ENCODE measurements around the gene NFIL3.
"Not testable (repeated sequence)": the region's sequence is repeated elsewhere in the genome, so short reads cannot be mapped to it uniquely, and the experiment has no call there.

The NFIL3 gene

GRCh38 chr9:91395106-91395552 is 28.5 kb downstream of the NFIL3 start:
- DNase-seq (ENCODE audit: low read depth) = no peak

GRCh38 chr9:91393826-91394225 is 29.8 kb downstream of the NFIL3 start:
- no peak for DNase-seq (ENCODE audit: low read depth)

- no peak for DNase-seq (ENCODE audit: low read depth)
These were observed 31.2 kb downstream of the NFIL3 start for GRCh38 chr9:91392435-91392834.

DNA sequence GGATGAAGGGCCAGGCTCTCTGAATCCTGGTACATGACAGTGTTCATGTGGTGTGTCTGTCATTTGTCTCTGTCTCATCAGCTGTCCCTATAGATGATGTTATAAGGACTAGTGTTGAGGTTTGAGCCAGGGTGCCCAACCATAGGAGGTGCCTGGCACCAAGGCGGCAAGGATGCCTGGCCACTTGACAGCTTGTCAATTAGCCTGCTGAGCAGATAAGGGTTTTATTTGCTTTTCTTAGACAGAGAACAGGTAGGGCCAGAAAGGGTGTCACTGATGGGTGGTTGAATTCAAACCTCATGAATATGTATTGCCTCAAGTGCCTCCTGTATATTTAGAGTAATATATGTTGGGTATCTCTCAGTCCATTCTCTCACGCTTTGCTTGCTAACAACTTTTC is 31.8 kb downstream of the NFIL3 start:
- DNase-seq (ENCODE audit: low read depth) = no peak

DNA sequence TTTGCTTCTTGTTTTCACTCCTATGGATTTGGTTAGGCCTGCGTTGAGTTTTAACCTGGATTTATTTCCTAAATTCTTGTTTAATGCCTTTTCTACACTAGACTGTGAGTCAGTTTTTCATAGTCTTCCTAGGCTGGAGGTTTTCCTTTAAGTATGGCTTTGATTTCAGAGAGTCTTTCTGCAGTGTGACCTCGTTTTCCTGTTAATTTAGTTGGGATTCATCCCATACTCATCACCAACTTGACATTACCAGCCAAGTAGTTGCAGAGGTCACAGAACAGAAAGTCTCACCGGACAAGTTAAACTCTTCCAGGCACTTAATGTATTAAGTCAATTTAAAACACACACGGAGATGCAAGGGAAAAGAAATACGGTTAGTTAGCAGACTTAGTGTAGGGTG is 32.2 kb downstream of the NFIL3 start:
- DNase-seq (ENCODE audit: low read depth) = no peak

DNA sequence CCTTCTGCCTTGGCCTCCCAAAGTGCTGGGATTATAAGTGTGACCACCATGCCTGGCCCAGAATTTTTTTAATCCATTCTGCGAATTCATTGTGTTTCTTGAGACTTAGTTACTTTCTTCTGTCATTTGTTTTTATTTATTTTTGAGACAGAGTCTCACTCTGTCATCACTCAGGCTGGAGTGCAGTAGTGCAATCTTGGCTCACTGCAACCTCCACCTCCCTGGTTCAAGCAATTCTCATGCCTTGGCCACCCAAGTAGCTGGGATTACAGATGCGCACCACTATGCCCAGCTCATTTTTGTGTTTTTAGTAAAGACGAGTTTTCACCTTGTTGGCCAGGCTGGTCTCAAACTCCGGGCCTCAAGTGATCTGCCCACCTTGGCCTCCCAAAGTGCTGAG is 33.9 kb downstream of the NFIL3 start:
- not testable (repeated sequence) for DNase-seq (ENCODE audit: low read depth)

GRCh38 chr9:91386765-91387164 is 36.9 kb downstream of the NFIL3 start:
- no peak for DNase-seq (ENCODE audit: low read depth)

DNA sequence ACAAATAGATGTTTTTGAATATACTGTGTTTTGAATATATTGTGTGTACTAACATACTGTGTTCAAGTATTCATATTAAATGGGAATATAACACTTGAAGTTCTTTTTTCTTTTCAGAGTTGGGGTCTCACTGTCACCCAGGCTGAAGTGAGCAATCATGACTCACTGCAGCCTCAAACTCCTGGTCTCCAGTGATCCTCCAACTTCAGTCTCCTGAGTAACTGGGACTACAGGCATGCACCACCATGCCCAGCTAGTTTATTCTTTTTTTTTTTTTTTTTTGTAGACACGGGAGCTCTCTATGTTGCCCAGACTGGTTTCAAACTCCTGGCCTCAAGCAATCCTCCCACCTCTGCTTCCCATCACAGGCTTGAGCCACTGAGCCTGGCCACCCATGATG is 38.7 kb downstream of the NFIL3 start:
- DNase-seq (ENCODE audit: low read depth) = no peak

DNA sequence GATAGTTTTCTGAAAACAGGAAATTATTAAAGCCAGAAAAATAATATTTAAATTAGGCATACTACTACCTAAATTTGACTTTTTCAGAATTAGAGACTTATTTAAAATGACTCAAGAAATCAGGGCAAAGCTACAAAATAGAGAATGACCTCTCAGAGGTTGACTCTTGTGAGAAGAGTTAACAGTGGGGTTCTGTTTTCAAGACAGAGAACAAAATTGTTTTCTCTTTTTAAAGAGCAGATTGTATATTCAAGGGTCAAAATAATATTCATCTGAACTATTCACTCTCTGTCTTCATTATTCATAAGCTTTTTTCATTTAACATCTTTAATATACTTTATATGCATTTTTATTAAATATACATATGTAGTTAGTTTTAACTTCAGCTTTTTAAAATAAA is 40.1 kb downstream of the NFIL3 start:
- DNase-seq (ENCODE audit: low read depth) = no peak

- DNase-seq (ENCODE audit: low read depth) = no peak
These were observed 41.3 kb downstream of the NFIL3 start for GRCh38 chr9:91382298-91382697.

GRCh38 chr9:91379426-91379825 is 44.2 kb downstream of the NFIL3 start:
- no peak for DNase-seq (ENCODE audit: low read depth)

- DNase-seq (ENCODE audit: low read depth) = peak; percentile 57
These were observed 44.9 kb downstream of the NFIL3 start for GRCh38 chr9:91378695-91379127.

GRCh38 chr9:91378054-91378453 is 45.6 kb downstream of the NFIL3 start:
- DNase-seq (ENCODE audit: low read depth) = not testable (repeated sequence)

DNA sequence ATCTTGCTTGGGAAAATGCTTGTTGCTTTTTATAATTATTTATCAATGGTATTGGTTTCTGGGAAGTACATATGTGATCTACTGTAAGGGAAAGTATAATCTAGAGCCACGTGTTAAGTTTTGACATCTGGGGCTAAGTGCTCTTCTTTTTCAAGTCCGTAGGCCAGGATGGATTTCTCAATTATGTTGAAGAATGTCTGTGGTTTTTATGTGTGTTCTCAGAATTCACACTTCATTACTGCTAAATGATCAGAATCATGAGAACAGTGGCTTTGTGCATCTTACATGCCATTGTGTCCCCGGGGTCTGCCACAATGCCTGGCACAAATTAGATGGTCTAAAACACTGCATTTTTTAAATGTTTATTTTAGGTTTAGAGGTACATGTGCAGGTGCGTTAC is 47.4 kb downstream of the NFIL3 start:
- DNase-seq (ENCODE audit: low read depth) = no peak

DNA sequence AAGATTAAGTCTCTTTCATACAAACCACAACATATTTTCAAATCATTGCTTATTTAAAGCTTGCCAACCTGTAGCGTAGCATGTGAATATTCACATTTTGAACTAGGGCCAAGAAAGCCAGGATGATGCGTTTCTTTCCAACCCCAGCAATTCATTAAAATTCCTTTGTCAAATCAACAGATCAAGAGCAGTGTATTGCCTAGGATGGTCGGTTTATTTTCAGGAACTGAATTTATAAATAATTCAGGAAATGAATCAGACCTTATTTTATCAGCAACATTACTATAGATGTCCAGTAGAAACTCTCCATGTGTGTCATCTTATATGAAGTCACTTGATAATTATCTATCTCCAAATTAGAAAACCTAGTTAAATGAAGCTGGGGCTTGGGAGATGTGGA is 48.7 kb downstream of the NFIL3 start:
- DNase-seq (ENCODE audit: low read depth) = peak; percentile 45

DNA sequence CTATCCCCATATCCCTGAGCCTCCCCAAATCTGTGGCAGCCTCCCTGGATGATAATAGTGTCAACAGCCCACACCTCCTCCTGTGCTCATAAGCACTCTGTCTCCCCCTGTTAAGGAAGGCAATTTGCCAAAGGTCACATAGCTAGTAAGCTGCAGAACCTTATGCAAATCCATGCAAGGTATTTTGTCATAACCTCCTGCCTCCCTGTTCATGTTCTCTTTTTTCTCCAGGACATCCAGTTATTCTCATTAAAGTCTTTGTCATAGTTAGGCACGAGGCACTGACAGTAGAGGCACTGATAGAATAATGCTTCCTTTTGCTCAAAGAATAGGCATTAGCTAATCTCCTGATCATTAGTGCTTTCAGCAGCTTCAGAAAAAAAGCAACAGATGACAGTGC is 51.7 kb downstream of the NFIL3 start:
- no peak for DNase-seq (ENCODE audit: low read depth)

GRCh38 chr9:91370006-91370405 is 53.6 kb downstream of the NFIL3 start:
- DNase-seq (ENCODE audit: low read depth) = not testable (repeated sequence)

GRCh38 chr9:91364702-91365101 is 58.9 kb downstream of the NFIL3 start:
- no peak for DNase-seq (ENCODE audit: low read depth)

DNA sequence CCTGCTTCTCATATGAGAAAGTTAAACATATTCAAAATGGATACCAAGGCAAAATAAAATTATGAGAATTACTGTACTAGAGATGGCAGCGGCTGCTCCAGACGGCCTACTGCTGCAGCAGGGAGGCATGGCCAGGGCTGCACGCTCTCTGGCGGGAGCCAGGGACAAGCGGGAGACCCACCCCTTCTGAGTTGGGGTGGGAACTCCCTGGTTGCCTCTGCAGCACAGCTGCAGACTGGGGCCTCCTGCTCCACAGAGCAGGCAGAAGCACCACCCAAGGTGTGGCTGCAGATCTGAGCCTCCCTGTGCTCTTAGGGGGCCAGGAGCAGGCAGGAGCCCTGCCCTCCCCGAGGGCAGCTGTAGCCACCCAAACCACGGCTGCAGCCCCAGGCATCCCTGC is 59.6 kb downstream of the NFIL3 start:
- DNase-seq (ENCODE audit: low read depth) = no peak

DNA sequence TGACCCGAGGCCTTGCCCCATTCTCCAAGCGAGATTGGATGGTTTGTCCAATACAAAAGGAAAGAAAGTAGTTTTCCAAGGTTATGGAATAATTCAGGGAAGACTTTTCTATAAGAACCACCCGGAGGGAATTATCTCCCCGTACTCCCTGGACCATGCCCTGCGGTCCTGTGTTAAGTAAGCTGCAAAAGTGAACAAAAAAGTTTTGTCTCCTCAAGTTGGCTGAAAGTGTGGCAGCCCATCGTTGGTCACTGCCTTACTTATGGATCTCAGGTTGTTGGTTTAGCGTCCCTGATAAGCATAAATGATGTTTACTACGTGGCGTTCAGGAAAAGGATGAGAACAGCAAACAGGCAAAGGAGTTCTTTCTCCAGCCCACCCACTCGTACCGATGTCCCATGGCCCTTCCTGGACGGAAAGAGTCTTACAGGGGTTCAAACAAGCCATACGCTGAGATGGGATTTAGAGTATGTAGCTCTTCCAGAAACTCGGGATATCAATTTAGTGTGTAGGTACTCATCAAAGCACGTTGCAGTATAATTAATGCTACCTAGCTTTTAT is 61.5 kb downstream of the NFIL3 start:
- no peak for DNase-seq (ENCODE audit: low read depth)

GRCh38 chr9:91361291-91362050 is 62.2 kb downstream of the NFIL3 start, which contains the start of gene AUH:
AUH (minus strand) TSS chr9:91361918; CDS start chr9:91361889, 29 bp downstream.
- no peak for DNase-seq (ENCODE audit: low read depth)

DNA sequence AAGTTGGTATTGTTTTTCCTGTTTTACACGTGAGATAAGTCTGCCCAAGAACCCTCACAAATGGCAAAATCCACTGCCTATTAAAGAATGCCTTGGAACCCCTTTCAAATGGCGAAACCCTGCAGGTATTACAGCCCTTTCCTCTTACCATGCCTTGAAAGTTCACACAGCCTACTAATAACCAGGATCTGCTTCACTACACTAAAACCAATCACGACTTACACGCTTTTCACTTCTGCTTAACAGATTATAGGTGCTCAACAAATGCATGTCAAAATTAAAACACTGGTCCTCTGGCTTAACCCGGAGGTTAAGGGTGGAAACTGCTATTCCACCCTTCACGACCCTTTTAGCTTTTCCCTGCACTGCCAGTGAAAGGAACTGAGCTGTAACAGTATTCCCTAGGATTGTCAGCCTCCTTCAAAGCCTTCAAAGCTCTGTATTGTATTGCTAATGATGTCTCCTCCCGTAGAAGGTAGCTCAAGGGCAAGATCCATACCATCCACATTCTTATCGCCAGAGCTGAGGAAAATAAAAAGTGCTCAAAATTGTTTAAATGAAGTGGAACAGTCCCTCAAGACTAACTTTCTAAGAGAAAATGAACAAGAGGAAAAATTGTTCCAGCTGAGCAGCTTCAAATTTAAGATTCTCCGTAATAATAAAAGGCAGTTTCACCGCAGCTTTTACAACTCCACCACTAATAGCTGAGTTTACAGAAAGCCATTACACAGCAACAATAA is 62.9 kb downstream of the NFIL3 start:
- no peak for DNase-seq (ENCODE audit: low read depth)
